ENCODE results near the gene KAT2A.

The KAT2A gene

DNA sequence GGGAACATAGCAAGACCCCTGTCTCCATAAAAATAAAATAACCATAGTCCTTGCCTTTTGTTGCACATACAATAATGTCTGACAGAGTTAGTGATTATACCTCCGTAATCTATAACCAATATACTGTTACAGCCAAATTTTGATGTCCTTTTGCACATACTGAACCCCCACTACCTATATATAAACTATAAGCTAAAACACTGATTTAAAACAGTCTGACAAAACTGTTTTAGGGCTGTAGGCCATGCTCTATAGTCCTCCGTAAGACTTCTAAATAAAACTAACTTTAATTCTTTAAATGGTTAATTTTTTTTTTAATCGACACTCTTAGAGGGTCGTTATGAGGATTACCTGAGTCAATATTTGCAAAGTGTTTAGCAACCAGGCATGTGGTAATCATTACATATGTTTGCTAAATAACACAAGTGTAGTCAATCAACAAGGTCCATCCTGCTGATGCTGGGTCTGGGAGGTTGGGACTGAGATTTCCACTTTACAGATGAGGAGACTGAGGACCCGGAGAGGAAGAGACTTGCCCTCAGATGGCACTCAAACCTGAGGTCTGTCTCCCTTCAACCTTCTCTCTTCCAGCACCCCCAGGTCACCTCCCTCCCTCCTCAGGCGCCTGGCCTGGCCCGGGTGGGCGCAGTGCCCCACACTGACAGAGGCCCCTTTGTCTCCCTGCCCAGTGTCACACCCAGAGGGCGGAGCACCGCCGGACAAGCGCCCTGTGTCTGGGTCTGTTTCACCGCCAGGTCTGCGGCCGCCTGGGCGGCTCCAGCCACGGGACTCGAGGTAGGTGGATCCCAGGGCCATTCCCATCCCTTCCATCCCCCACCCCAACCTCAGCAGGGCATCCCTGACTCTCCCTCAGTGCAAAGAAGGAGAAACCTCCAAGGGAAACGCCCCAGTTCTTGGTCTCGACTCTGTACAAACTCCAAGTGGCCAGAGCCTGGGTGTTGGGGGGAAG is 33.1 kb downstream of the KAT2A start:
- no peak overlapping the region for H3K4me3 ChIP-seq (ENCODE audit: low read depth, low read length)
- TF ChIP-seq, protein P1, sequence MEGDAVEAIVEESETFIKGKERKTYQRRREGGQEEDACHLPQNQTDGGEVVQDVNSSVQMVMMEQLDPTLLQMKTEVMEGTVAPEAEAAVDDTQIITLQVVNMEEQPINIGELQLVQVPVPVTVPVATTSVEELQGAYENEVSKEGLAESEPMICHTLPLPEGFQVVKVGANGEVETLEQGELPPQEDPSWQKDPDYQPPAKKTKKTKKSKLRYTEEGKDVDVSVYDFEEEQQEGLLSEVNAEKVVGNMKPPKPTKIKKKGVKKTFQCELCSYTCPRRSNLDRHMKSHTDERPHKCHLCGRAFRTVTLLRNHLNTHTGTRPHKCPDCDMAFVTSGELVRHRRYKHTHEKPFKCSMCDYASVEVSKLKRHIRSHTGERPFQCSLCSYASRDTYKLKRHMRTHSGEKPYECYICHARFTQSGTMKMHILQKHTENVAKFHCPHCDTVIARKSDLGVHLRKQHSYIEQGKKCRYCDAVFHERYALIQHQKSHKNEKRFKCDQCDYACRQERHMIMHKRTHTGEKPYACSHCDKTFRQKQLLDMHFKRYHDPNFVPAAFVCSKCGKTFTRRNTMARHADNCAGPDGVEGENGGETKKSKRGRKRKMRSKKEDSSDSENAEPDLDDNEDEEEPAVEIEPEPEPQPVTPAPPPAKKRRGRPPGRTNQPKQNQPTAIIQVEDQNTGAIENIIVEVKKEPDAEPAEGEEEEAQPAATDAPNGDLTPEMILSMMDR (IDR thresholded peaks at IDR 0.05; ENCODE audit: low read depth, low read length): no peak

DNA sequence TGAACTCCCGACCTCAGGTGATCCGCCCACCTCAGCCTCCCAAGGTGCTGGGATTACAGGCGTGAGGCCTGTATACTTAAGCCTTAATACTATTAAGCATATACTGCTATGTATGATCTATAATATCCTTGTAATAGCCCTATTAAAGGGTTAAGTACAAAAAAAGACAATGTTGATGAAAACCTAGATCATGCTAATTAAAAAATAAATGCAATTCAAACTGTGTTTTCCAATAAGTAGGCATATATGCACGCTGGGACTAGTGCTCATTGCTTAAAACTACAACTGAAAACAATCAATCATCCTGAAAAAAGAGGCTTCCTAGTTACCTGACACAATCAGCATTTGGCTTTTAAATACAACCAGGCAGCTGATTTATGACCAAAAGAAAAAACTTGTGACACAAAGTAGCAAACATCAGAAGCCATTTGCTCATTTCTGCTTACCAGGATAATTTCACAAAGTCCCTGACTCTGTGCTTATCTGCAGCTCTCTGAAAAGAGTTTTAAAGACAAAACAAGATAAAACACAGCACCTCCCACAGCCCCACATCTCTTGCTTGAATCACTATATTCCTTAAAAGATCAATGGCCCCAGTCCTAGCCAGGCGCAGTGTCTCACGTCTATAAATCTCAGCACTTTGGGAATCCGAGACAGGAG is 34.0 kb downstream of the KAT2A start:
- TF ChIP-seq, protein P1 (IDR thresholded peaks at IDR 0.05; ENCODE audit: low read depth, low read length): no peak
- H3K4me3 ChIP-seq (ENCODE audit: low read depth, low read length): no peak overlapping the region

GRCh38 chr17:42081516-42082129 is 39.5 kb downstream of the KAT2A start:
- H3K4me3 ChIP-seq (ENCODE audit: low read depth, low read length): no peak overlapping the region
- TF ChIP-seq, protein P1 (IDR thresholded peaks at IDR 0.05; ENCODE audit: low read depth, low read length): no peak

GRCh38 chr17:42079541-42079940 is 41.6 kb downstream of the KAT2A start:
- TF ChIP-seq, protein P1 (IDR thresholded peaks at IDR 0.05; ENCODE audit: low read depth, low read length): no peak
- no peak overlapping the region for H3K4me3 ChIP-seq (ENCODE audit: low read depth, low read length)

- H3K4me3 ChIP-seq (ENCODE audit: low read depth, low read length): no peak overlapping the region
- TF ChIP-seq, protein P1 (IDR thresholded peaks at IDR 0.05; ENCODE audit: low read depth, low read length): no peak
These were observed 42.6 kb downstream of the KAT2A start for GRCh38 chr17:42078396-42079043.

- H3K4me3 ChIP-seq (ENCODE audit: low read depth, low read length): no peak overlapping the region
- TF ChIP-seq, protein P1 (IDR thresholded peaks at IDR 0.05; ENCODE audit: low read depth, low read length): no peak
These were observed 43.4 kb downstream of the KAT2A start for GRCh38 chr17:42077755-42078154.
